Measurements from ENCODE around the gene IFT122.
A peak's percentile ranks its signal among the peaks of the same experiment; 100 is the strongest.
"Not testable (repeated sequence)": the region's sequence is repeated elsewhere in the genome, so short reads cannot be mapped to it uniquely, and the experiment has no call there.

IFT122 gene

DNA sequence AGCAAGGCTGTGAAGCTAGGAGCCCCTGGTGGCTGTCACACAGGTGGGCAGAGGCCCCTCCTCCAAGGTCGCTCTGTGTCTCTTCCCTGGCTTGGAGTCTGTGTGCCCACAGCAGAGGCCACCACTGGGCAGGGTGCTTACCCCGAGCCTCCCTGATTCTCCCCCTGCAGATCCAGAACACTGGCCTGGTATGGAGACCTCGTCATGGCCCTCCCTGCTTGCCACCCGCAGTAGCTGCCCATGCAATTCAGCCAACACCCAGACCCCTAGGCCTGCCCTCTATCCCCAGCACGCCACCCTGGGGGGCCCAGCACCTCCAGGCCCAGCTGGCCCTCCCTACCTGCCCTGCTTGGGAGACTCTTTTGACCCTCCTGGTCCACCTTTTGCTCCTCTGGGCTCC is 82.9 kb downstream of the IFT122 start:
- no peak for DNase-seq

DNA sequence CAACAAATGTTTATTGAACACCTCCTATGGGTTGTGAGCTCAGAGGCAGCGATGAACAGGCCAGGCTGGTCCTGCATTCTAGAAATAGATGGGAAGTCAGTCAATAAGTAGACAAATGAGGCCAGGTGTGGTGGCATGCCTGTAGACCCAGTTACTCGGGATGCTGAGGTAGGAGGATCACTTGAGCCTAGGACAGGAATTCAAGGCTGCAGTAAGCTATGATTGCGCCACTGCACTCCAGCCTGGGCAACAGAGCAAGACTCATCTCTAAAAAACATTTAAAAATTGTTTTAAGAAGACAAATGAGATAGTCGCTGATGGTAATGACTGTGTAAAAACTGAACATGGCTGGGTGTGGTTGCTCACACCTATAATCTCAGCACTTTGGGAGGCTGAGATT is 84.1 kb downstream of the IFT122 start:
- DNase-seq: no peak

DNA sequence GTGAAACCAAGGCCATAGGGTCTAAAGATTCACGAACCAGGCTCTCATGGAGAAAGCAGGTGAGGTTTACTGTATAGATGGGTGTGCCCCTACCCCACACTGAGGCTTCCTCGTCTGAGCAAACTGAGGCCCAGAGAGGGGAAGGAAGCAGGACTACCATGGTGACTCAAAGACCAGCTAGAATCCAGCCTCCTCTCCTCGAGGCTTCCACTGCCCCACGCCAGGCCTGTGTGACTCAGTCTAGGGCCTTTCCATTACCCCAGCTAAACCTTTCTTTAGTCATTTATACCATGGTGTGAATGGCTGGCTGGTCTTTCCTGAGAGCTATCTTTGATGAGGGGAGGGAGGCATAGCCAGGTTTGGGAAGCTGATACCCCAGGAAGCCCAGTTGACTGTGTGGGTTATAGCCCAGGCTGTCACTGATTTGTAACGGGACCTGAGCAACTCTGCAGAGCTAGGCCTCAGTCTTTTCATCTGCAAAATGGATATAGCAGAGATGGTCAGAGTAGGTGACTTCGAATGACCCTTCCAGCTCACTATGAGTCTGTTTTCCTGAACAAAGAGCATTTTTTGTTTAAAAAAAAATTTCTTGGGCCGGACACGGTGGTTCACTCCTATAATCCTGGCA is 85.4 kb downstream of the IFT122 start:
- no peak for DNase-seq

DNA sequence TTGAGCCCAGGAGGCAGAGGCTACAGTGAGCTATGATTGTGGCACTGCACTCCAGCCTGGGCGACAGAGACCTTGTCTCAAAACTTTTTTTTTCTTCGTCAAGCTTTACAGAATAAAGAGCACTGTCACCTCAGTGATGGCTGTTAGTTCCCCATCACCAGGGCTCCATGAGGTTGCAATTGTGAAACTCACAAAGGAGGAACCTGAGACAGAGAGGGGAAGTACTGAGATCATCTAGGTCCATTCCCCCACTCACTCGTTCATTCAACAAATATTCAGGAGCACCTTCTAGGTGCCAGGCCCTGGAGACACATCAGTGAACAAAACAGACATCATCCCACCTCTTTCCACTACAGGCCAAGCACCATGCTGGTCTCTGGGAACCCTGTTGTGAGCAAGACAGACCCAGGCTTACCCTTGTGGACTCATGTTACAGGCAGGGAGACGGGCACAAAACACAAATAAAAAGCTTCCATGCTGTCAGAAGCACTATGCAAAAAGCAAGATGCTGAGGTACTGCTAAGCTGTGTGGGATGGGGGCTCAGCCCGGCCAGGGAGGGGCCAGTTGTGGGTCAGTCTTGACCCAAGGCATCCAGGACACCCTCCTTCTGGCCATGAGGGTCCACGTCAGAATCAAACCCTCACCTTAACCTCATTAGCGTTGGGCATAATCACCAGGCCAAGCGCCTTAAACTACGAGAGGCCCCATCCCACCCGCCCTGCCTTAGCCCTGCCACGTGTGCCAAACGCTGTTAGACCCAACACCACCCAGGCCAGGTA is 86.3 kb downstream of the IFT122 start:
- no peak for DNase-seq

DNA sequence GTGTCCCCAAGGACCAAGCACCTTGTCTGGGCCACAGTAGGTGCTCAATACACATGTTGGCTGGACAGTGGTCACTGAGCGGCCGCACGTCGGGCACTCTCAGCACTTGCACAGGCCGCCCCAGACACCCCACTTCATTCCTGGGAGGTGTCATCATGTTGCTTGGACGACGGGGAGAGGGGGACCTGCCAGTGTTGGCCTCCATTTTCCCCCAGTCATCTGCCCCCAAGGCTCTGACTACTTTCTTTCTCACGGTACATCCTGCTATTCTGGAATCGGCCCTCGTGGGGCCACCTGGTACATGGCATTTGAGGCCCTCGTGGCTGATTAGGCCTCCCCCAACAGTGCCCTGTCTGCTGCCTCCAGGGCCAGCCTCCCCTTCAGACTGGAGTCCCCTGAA is 87.2 kb downstream of the IFT122 start:
- no peak for DNase-seq

DNA sequence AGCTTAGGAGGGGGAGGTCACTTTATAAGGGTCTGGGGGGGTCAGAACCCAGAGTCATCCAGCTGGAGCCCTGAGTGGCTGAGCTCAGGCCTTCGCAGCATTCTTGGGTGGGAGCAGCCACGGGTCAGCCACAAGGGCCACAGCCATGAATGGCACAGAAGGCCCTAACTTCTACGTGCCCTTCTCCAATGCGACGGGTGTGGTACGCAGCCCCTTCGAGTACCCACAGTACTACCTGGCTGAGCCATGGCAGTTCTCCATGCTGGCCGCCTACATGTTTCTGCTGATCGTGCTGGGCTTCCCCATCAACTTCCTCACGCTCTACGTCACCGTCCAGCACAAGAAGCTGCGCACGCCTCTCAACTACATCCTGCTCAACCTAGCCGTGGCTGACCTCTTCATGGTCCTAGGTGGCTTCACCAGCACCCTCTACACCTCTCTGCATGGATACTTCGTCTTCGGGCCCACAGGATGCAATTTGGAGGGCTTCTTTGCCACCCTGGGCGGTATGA is 88.6 kb downstream of the IFT122 start, which contains the start of gene RHO:
RHO (plus strand) TSS at position 51 of the 512 bp plus-strand sequence; CDS start at position 146, 95 bp downstream.
- no peak for DNase-seq

DNA sequence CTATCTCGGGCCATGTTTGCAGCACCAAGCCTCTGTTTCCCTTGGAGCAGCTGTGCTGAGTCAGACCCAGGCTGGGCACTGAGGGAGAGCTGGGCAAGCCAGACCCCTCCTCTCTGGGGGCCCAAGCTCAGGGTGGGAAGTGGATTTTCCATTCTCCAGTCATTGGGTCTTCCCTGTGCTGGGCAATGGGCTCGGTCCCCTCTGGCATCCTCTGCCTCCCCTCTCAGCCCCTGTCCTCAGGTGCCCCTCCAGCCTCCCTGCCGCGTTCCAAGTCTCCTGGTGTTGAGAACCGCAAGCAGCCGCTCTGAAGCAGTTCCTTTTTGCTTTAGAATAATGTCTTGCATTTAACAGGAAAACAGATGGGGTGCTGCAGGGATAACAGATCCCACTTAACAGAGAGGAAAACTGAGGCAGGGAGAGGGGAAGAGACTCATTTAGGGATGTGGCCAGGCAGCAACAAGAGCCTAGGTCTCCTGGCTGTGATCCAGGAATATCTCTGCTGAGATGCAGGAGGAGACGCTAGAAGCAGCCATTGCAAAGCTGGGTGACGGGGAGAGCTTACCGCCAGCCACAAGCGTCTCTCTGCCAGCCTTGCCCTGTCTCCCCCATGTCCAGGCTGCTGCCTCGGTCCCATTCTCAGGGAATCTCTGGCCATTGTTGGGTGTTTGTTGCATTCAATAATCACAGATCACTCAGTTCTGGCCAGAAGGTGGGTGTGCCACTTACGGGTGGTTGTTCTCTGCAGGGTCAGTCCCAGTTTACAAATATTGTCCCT is 89.6 kb downstream of the IFT122 start:
- DNase-seq: no peak

DNA sequence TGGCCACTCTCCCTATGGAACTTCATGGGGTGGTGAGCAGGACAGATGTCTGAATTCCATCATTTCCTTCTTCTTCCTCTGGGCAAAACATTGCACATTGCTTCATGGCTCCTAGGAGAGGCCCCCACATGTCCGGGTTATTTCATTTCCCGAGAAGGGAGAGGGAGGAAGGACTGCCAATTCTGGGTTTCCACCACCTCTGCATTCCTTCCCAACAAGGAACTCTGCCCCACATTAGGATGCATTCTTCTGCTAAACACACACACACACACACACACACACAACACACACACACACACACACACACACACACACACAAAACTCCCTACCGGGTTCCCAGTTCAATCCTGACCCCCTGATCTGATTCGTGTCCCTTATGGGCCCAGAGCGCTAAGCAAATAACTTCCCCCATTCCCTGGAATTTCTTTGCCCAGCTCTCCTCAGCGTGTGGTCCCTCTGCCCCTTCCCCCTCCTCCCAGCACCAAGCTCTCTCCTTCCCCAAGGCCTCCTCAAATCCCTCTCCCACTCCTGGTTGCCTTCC is 90.3 kb downstream of the IFT122 start:
- no peak for DNase-seq

DNA sequence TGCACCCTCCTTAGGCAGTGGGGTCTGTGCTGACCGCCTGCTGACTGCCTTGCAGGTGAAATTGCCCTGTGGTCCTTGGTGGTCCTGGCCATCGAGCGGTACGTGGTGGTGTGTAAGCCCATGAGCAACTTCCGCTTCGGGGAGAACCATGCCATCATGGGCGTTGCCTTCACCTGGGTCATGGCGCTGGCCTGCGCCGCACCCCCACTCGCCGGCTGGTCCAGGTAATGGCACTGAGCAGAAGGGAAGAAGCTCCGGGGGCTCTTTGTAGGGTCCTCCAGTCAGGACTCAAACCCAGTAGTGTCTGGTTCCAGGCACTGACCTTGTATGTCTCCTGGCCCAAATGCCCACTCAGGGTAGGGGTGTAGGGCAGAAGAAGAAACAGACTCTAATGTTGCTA is 90.8 kb downstream of the IFT122 start:
- no peak for DNase-seq

DNA sequence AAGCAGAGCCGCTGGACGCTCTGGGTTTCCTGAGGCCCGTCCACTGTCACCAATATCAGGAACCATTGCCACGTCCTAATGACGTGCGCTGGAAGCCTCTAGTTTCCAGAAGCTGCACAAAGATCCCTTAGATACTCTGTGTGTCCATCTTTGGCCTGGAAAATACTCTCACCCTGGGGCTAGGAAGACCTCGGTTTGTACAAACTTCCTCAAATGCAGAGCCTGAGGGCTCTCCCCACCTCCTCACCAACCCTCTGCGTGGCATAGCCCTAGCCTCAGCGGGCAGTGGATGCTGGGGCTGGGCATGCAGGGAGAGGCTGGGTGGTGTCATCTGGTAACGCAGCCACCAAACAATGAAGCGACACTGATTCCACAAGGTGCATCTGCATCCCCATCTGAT is 91.7 kb downstream of the IFT122 start:
- DNase-seq: no peak

DNA sequence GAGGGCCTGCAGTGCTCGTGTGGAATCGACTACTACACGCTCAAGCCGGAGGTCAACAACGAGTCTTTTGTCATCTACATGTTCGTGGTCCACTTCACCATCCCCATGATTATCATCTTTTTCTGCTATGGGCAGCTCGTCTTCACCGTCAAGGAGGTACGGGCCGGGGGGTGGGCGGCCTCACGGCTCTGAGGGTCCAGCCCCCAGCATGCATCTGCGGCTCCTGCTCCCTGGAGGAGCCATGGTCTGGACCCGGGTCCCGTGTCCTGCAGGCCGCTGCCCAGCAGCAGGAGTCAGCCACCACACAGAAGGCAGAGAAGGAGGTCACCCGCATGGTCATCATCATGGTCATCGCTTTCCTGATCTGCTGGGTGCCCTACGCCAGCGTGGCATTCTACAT is 92.2 kb downstream of the IFT122 start:
- no peak for DNase-seq

DNA sequence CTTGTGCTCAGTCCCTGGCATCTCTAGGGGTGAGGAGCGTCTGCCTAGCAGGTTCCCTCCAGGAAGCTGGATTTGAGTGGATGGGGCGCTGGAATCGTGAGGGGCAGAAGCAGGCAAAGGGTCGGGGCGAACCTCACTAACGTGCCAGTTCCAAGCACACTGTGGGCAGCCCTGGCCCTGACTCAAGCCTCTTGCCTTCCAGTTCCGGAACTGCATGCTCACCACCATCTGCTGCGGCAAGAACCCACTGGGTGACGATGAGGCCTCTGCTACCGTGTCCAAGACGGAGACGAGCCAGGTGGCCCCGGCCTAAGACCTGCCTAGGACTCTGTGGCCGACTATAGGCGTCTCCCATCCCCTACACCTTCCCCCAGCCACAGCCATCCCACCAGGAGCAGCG is 93.4 kb downstream of the IFT122 start:
- no peak for DNase-seq

DNA sequence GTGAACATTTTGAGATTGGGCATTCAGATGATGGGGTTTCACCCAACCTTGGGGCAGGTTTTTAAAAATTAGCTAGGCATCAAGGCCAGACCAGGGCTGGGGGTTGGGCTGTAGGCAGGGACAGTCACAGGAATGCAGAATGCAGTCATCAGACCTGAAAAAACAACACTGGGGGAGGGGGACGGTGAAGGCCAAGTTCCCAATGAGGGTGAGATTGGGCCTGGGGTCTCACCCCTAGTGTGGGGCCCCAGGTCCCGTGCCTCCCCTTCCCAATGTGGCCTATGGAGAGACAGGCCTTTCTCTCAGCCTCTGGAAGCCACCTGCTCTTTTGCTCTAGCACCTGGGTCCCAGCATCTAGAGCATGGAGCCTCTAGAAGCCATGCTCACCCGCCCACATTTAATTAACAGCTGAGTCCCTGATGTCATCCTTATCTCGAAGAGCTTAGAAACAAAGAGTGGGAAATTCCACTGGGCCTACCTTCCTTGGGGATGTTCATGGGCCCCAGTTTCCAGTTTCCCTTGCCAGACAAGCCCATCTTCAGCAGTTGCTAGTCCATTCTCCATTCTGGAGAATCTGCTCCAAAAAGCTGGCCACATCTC is 94.5 kb downstream of the IFT122 start:
- peak; percentile 19 for DNase-seq

DNA sequence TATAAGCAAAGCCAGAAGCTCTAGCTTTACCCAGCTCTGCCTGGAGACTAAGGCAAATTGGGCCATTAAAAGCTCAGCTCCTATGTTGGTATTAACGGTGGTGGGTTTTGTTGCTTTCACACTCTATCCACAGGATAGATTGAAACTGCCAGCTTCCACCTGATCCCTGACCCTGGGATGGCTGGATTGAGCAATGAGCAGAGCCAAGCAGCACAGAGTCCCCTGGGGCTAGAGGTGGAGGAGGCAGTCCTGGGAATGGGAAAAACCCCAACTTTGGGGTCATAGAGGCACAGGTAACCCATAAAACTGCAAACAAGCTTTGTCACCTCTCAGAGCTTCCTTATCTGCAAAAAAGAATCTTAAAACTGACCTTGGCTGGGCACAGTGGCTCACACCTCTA is 95.1 kb downstream of the IFT122 start:
- no peak for DNase-seq

DNA sequence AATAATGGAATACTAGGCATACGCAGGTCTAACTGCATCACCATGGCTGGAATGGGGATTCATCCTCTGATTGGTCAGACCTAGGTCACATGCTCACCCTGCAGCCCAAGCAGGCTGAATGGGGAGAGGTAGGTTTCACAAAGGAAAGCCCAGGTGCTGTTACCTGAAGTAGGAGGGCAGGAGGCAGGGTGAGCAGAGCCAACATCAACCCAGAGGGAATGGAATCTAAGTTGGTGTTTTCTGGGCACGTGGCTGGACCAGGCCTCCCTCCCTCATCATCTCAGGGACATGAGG is 96.3 kb downstream of the IFT122 start:
- DNase-seq: no peak

DNA sequence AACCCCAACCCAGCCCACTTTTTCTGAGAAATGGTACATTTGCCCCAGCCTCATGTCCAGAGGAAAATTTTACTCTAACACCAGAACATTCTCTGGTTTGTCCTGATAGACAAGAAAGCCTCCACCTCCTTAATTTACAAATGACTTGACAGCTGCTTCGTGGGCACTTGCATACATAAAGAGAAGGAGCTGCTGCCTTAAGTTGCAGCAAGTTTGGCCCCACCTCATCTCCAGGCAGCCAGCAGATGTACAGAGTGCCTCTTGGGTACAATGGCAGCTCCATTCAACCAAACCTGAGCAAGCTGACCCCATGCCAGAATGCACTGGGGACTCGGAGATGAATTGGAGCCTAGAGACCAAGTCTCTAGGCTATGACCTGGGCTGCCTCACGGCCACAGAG is 96.8 kb downstream of the IFT122 start:
- DNase-seq: no peak

DNA sequence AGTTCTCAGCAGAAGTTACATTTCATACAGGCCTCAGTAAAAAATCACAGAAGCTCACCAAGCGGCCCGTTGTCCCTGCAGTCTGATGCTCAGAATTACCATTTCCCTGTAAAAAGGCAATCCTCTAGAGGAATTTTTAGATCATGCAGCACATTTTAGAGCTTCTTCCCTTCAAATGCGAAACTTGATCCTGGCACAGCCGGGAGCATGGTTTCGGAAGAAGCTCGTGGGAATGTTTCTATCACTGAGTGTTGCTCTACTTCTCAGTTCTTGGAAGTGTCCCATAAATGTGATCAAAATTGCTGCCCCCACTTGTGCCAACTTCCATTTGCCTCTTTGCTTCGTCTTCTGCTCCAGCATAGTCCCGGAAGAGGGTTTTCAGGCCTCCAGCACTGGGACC is 99.2 kb downstream of the IFT122 start:
- no peak for DNase-seq

DNA sequence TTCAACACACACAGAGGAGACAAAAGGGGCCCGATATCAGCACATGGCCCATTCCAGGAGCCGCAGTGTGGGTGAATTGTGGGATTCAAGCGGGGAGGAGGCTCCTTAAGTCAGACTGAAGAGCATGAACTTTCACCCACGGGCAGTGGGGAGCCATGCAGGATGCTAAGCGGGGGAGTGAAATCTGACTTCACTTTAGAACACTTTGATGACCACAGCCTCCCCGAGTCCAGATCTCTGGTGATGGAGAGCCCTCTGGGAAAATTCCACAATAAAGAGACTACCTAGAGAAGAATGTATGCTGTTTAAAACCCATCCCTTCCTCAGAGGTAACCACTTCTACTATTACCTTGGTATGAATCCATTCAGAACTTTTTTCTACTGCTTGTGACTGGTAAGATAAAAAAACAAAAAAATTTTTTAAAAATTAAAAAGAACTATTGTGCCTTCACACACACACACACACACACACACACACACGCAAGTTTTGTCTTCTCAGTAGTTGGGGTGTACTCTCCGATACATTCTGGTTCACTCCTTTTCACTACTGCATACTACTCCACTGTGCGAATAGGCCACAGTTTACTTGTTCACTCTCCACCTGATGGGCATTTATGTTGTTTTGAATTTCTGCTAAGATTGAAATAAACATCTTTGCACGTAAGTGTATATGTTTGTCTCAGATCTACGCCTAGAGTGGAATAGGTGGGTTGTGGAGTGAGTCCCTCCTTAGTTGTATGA is 100.9 kb downstream of the IFT122 start:
- DNase-seq: no peak

DNA sequence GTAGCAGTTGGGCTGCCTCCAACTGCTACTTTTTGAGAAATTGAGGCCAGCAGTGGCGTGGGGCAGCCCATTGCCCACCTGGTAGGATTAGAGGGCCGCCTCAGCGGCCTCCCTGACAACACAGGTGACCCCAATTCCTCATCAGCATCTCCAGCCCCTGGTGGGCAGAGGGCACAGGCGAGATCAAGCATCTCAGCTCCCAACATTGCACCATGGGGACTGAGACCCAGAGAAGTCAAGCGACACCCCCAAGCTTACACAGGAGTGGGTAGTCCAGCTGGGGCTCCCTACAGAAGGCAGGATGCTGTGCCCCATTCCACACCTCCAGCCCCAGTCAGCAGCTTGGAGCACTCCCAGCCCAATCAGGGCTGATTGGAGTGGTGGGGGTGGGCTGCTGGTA is 102.7 kb downstream of the IFT122 start:
- no peak for DNase-seq

DNA sequence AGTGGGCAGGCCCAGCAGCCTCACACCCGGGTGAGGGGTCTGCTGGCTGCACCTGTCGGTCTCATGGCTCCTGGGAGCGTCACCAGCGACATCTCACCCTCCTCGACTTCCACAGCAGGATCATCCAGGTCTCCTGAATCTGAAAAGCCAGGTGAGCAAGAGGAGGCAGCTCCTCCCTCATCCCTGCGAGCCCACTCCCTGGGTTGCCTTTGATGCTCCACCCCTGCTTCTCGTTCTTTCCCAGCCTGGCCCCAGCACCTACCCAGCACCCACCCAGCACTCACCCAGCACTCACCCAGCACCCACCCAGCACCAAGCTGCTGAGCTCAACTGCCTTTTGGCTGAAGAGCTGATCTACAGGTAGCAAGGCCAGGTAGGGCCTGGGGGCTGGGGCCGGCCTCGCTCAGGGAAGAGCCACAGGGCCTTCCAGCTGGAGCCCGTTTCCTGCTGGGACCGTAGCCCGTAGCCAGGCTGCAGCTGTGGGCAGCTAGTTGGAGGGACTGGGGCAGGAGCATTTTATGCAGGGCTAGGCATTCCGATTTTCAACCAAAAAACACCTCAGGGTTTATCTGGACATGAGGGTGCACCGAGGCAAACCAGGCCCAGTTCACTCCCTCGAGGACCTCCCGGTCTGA is 103.2 kb downstream of the IFT122 start, which contains the start of gene H1-8:
H1-8 (plus strand) TSS at position 20 of the 635 bp plus-strand sequence; CDS start at position 64, 44 bp downstream.
- no peak for DNase-seq

DNA sequence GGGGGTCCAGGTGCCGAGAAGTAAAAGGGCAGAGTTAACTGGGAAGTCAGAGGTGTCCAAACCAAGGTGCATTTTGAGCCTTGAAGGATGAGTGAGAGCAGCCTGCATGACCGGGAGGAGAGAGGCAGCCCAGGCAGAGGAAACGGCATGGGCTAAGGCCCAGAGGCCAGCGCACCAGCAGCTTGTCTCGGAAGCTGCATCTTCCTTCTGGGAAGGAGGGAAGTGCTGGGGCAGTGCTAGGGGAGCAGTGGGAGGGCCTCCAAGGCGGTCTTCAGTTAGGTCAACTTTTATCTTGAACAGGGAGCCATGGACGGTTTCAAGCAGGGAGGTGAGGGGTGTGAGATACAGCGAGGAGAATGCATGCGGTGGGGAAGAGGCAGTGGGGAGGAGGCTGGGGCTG is 104.0 kb downstream of the IFT122 start:
- DNase-seq: no peak

DNA sequence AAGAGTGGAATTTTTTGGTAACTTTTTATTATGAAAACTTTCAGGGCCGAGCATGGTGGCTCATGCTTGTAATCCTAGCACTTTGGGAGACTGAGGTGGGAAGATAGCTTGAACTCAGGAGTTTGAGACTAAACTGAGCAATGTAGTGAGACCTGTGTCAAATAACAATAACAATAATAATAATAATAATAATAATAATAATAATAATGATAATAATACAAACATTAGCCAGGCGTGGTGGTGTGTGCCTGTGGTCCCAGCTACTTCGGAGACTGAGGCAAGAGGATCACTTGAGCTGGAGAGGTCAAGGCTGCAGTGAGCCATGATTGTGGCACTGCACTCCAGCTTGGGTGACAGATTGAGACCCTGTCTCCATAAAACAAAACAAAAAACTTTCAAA is 105.9 kb downstream of the IFT122 start:
- DNase-seq: not testable (repeated sequence)
